SK-N-SH treated with all-trans-retinoic acid at 6 μM for 48 hours (cell line): Measurements from ENCODE around the gene KLHL29.

Source experiments
- ARNTL ChIP-seq: fragments of 450-650 bp; formaldehyde crosslinking; IDR thresholded peaks from 2 replicates; pipeline ENCODE4 v1.5.0; 2020; ENCODE audit warnings: low read depth, mild to moderate bottlenecking, moderate library complexity, borderline replicate concordance
- BACH2 ChIP-seq: fragments of 250-450 bp; sonication (Bioruptor Pico); IDR thresholded peaks from 2 replicates; pipeline ENCODE4 v1.9.0; 2021; ENCODE audit warnings: mild to moderate bottlenecking, borderline replicate concordance
- CSDC2 ChIP-seq: fragments of 250-450 bp; sonication (Bioruptor Pico); IDR thresholded peaks from 2 replicates; pipeline ENCODE4 v1.5.0; 2020; ENCODE audit warnings: mild to moderate bottlenecking, moderate library complexity
- GLIS3 ChIP-seq: fragments of 250-450 bp; sonication (Bioruptor Pico); IDR thresholded peaks from 2 replicates; pipeline ENCODE4 v1.5.0; 2020; ENCODE audit warnings: mild to moderate bottlenecking, moderate library complexity
- ISL1 ChIP-seq: fragments of 250-450 bp; sonication (Bioruptor Pico); IDR thresholded peaks from 2 replicates; pipeline ENCODE4 v2.1.2; 2022; ENCODE audit warnings: mild to moderate bottlenecking, moderate library complexity
- OSR1 ChIP-seq: fragments of 250-450 bp; sonication (Bioruptor Pico); IDR thresholded peaks from 2 replicates; pipeline ENCODE4 v1.8.0; 2022; ENCODE audit warnings: moderate library complexity, mild to moderate bottlenecking, inconsistent platforms
- POU6F1 ChIP-seq: fragments of 250-450 bp; sonication (Bioruptor Pico); IDR thresholded peaks from 2 replicates; pipeline ENCODE4 v1.8.0; 2021; ENCODE audit warnings: low read depth, mild to moderate bottlenecking, moderate library complexity, borderline replicate concordance
- PPARA ChIP-seq: fragments of 250-450 bp; sonication (Bioruptor Pico); IDR thresholded peaks from 2 replicates; pipeline ENCODE4 v1.5.0; 2020; ENCODE audit warnings: mild to moderate bottlenecking, borderline replicate concordance
- RARB ChIP-seq: fragments of 250-450 bp; sonication (Bioruptor Pico); IDR thresholded peaks from 2 replicates; pipeline ENCODE4 v1.8.0; 2021; ENCODE audit warnings: mild to moderate bottlenecking, moderate library complexity
- TCF4 ChIP-seq: fragments of 250-450 bp; sonication (Bioruptor Pico); IDR thresholded peaks from 2 replicates; pipeline ENCODE4 v1.8.0; 2021; ENCODE audit warnings: mild to moderate bottlenecking, moderate library complexity, borderline replicate concordance
- ZFP3 ChIP-seq: fragments of 250-450 bp; sonication (Bioruptor Pico); IDR thresholded peaks from 2 replicates; pipeline ENCODE4 v1.5.0; 2020; ENCODE audit warnings: mild to moderate bottlenecking, moderate library complexity
- ZNF565 ChIP-seq: fragments of 450-650 bp; formaldehyde crosslinking; conservative IDR thresholded peaks from 2 replicates; pipeline ENCODE4 v1.5.0; 2020; ENCODE audit warnings: low read depth, mild to moderate bottlenecking, moderate library complexity
- TF ChIP-seq, protein P1 (sequence below): fragments of 250-450 bp; sonication (Bioruptor Pico); IDR thresholded peaks from 2 replicates; pipeline ENCODE4 v1.8.0; 2020; ENCODE audit warnings: mild to moderate bottlenecking, moderate library complexity, borderline replicate concordance
- TF ChIP-seq, protein P2 (sequence below): fragments of 250-450 bp; sonication (Bioruptor Pico); IDR thresholded peaks from 2 replicates; pipeline ENCODE4 v1.5.1; 2020; ENCODE audit warnings: low read depth, mild to moderate bottlenecking, moderate library complexity

- TF ChIP-seq ARNTL (no peak), TCF4 (CRISPR knock-in tag) (no peak), RARB (CRISPR knock-in tag) (no peak), CSDC2 (CRISPR knock-in tag) (no peak), ZFP3 (CRISPR knock-in tag) (no peak), PPARA (CRISPR knock-in tag) (no peak), GLIS3 (CRISPR knock-in tag) (no peak), POU6F1 (CRISPR knock-in tag) (no peak), OSR1 (no peak), ZNF565 (CRISPR knock-in tag) (no peak), BACH2 (CRISPR knock-in tag) (no peak), ISL1 (CRISPR knock-in tag) (no peak)
- TF ChIP-seq, protein P1, sequence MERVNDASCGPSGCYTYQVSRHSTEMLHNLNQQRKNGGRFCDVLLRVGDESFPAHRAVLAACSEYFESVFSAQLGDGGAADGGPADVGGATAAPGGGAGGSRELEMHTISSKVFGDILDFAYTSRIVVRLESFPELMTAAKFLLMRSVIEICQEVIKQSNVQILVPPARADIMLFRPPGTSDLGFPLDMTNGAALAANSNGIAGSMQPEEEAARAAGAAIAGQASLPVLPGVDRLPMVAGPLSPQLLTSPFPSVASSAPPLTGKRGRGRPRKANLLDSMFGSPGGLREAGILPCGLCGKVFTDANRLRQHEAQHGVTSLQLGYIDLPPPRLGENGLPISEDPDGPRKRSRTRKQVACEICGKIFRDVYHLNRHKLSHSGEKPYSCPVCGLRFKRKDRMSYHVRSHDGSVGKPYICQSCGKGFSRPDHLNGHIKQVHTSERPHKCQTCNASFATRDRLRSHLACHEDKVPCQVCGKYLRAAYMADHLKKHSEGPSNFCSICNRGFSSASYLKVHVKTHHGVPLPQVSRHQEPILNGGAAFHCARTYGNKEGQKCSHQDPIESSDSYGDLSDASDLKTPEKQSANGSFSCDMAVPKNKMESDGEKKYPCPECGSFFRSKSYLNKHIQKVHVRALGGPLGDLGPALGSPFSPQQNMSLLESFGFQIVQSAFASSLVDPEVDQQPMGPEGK (CRISPR knock-in tag), result no peak
- TF ChIP-seq, protein P2, sequence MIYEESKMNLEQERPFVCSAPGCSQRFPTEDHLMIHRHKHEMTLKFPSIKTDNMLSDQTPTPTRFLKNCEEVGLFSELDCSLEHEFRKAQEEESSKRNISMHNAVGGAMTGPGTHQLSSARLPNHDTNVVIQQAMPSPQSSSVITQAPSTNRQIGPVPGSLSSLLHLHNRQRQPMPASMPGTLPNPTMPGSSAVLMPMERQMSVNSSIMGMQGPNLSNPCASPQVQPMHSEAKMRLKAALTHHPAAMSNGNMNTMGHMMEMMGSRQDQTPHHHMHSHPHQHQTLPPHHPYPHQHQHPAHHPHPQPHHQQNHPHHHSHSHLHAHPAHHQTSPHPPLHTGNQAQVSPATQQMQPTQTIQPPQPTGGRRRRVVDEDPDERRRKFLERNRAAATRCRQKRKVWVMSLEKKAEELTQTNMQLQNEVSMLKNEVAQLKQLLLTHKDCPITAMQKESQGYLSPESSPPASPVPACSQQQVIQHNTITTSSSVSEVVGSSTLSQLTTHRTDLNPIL (CRISPR knock-in tag), result no peak
Measured at GRCh38 chr2:23617811-23618215, 232.8 kb downstream of the KLHL29 start.
